GM23338 (cell line): ENCODE measurements around the gene NEU1. TPM values are rescaled to one million over a fixed set of nuclear protein-coding genes. Genes with fewer than 3 reads are reported as not detected.
A peak's percentile ranks its signal among the peaks of the same experiment; 100 is the strongest.

ENCODE experiments used
- ATAC-seq: fragments of 200-7000 bp; cut with Tn5 transposase; 3 replicates; pipeline ENCODE4 v1.9.1; 2020
- DNase-seq: peaks from one replicate; pipeline ENCODE4 v3.0.0-alpha.2; 2015; ENCODE audit warnings: low spot score
- H2AFZ ChIP-seq: fragments of 200-600 bp; sonication (generic); 2 replicates; pipeline ENCODE4 v1.8.0; 2016; ENCODE audit warnings: antibody characterized with exemption, mild to moderate bottlenecking, moderate library complexity
- H3F3A ChIP-seq: fragments of 200-600 bp; sonication (generic); replicated peaks from 2 replicates; pipeline ENCODE4 v1.8.0; 2017; ENCODE audit warnings: antibody characterized with exemption, mixed run types, low read depth
- H3K27ac ChIP-seq: fragments of 200-600 bp; sonication (generic); 2 replicates; pipeline ENCODE4 v1.6.1; 2016; ENCODE audit warnings: low read depth
- H3K27me3 ChIP-seq: fragments of 200-600 bp; sonication (generic); 2 replicates; pipeline ENCODE4 v1.8.0; 2016; ENCODE audit warnings: mild to moderate bottlenecking, mixed run types, moderate library complexity; ENCODE audit not compliant: insufficient read depth
- H3K36me3 ChIP-seq: fragments of 200-600 bp; sonication (generic); 2 replicates; pipeline ENCODE4 v1.8.0; 2016; ENCODE audit warnings: mild to moderate bottlenecking; ENCODE audit not compliant: insufficient read depth
- H3K4me1 ChIP-seq: fragments of 200-600 bp; sonication (generic); 2 replicates; pipeline ENCODE4 v1.8.0; 2016; ENCODE audit warnings: mild to moderate bottlenecking, moderate library complexity; ENCODE audit not compliant: insufficient read depth
- H3K4me2 ChIP-seq: fragments of 200-600 bp; sonication (generic); 2 replicates; pipeline ENCODE4 v1.7.1; 2017; ENCODE audit warnings: mixed run types
- H3K4me3 ChIP-seq: fragments of 200-600 bp; sonication (generic); 2 replicates; pipeline ENCODE4 v1.6.1; 2016; ENCODE audit warnings: mixed run types
- H3K79me2 ChIP-seq: fragments of 200-600 bp; sonication (generic); replicated peaks from 2 replicates; pipeline ENCODE4 v1.8.0; 2017; ENCODE audit warnings: mild to moderate bottlenecking; ENCODE audit not compliant: insufficient read depth
- H3K9me2 ChIP-seq: fragments of 200-600 bp; sonication (generic); 2 replicates; pipeline ENCODE4 v1.8.0; 2017; ENCODE audit not compliant: insufficient read depth
- H4K20me1 ChIP-seq: fragments of 200-600 bp; sonication (generic); replicated peaks from 2 replicates; pipeline ENCODE4 v1.8.0; 2017; ENCODE audit warnings: mild to moderate bottlenecking; ENCODE audit not compliant: insufficient read depth
- H3K27ac Mint-ChIP-seq: 2 replicates; pipeline ENCODE4 v1.8.0; 2020; ENCODE audit warnings: inconsistent platforms, mild to moderate bottlenecking, moderate library complexity, mixed read lengths
- H3K27me3 Mint-ChIP-seq: 3 replicates; pipeline ENCODE4 v1.8.0; 2022; ENCODE audit warnings: low read depth, mild to moderate bottlenecking, moderate library complexity, mixed read lengths, inconsistent platforms; ENCODE audit not compliant: insufficient read depth, poor library complexity
- H3K36me3 Mint-ChIP-seq: 3 replicates; pipeline ENCODE4 v1.8.0; 2021; ENCODE audit warnings: low read depth, mild to moderate bottlenecking, inconsistent platforms, moderate library complexity, mixed read lengths
- H3K4me1 Mint-ChIP-seq: 3 replicates; pipeline ENCODE4 v1.8.0; 2020; ENCODE audit warnings: mild to moderate bottlenecking, inconsistent platforms, mixed read lengths
- H3K4me3 Mint-ChIP-seq: 3 replicates; pipeline ENCODE4 v1.8.0; 2021; ENCODE audit warnings: moderate library complexity, mild to moderate bottlenecking, inconsistent platforms, mixed read lengths
- H3K9me3 Mint-ChIP-seq: 3 replicates; pipeline ENCODE4 v1.8.0; 2020; ENCODE audit warnings: moderate library complexity, mild to moderate bottlenecking, inconsistent platforms, mixed read lengths
- CREB1 ChIP-seq: fragments of 250-450 bp; sonication (Bioruptor Pico); IDR thresholded peaks from 2 replicates; pipeline ENCODE4 v1.5.0; 2020; ENCODE audit warnings: low read depth, mild to moderate bottlenecking, moderate library complexity
- EZH2 ChIP-seq: fragments of 200-600 bp; sonication (generic); IDR thresholded peaks from one replicate; pipeline ENCODE4 v1.8.0; 2017; ENCODE audit warnings: antibody characterized with exemption, mild to moderate bottlenecking, low read depth; ENCODE audit not compliant: unreplicated experiment
- EZH2phosphoT487 ChIP-seq: fragments of 200-600 bp; sonication (generic); IDR thresholded peaks from one replicate; pipeline ENCODE4 v1.8.1; 2018; ENCODE audit warnings: antibody characterized with exemption; ENCODE audit not compliant: unreplicated experiment
- JUNB ChIP-seq: IDR thresholded peaks from one replicate; pipeline ENCODE4 v1.6.1; 2016; ENCODE audit warnings: antibody characterized with exemption; ENCODE audit not compliant: unreplicated experiment
- NANOG ChIP-seq: IDR thresholded peaks from 2 replicates; pipeline ENCODE4 v1.6.1; 2016; ENCODE audit warnings: antibody characterized with exemption, borderline replicate concordance
- POLR2AphosphoS5 ChIP-seq: IDR thresholded peaks from 2 replicates; pipeline ENCODE4 v1.6.1; 2016; ENCODE audit warnings: antibody characterized with exemption, low read depth
- STAT1 ChIP-seq: IDR thresholded peaks from one replicate; pipeline ENCODE4 v1.6.1; 2016; ENCODE audit warnings: antibody characterized with exemption; ENCODE audit not compliant: unreplicated experiment
- ZNF114 ChIP-seq: fragments of 250-450 bp; sonication (Bioruptor Pico); IDR thresholded peaks from 2 replicates; pipeline ENCODE4 v1.5.0; 2020; ENCODE audit warnings: mild to moderate bottlenecking, moderate library complexity
- ZNF331 ChIP-seq: fragments of 250-450 bp; sonication (Bioruptor Pico); IDR thresholded peaks from 2 replicates; pipeline ENCODE4 v1.5.0; 2020; ENCODE audit warnings: low read depth, mild to moderate bottlenecking, moderate library complexity
- ZNF462 ChIP-seq: fragments of 250-450 bp; sonication (Bioruptor Pico); IDR thresholded peaks from 2 replicates; pipeline ENCODE4 v1.5.0; 2020; ENCODE audit warnings: mild to moderate bottlenecking, moderate library complexity
- polyA plus RNA-seq: library from polyadenylated mRNA; unstranded; fragments of >200 nt; fragmentation: Nextera tagmentation; extraction: Ambion mirVana; gene quantifications from 2 replicates; pipeline ENCODE4 v1.2.1, GENCODE V29; 2016
- total RNA-seq: library from RNA; depleted of rRNA; stranded (reverse); fragments of >200 nt; shearing (Covaris generic); gene quantifications from 2 replicates; pipeline ENCODE4 v1.2.3, GENCODE V29; 2014
- TF ChIP-seq, protein P1 (sequence below): IDR thresholded peaks from one replicate; pipeline ENCODE4 v1.6.1; 2018; ENCODE audit warnings: antibody characterized with exemption; ENCODE audit not compliant: unreplicated experiment
- TF ChIP-seq, protein P2 (sequence below): IDR thresholded peaks from 2 replicates; pipeline ENCODE4 v1.6.1; 2016; ENCODE audit warnings: antibody characterized with exemption
- TF ChIP-seq, protein P3 (sequence below), 2 experiments: fragments of 200-600 bp in 1 of 2; sonication (generic) in 1 of 2; conservative IDR thresholded peaks; 2 replicates each; pipeline versions ENCODE4 v1.5.1 to v1.6.1; 2016 to 2017; ENCODE audit warnings: antibody characterized with exemption in 2 of 2, low read depth in 2 of 2, mild to moderate bottlenecking in 2 of 2, moderate library complexity in 1 of 2

The NEU1 gene
- total and polyA plus RNA-seq, 2 experiments from 2014 or later = 31.4 to 47.4 TPM

DNA sequence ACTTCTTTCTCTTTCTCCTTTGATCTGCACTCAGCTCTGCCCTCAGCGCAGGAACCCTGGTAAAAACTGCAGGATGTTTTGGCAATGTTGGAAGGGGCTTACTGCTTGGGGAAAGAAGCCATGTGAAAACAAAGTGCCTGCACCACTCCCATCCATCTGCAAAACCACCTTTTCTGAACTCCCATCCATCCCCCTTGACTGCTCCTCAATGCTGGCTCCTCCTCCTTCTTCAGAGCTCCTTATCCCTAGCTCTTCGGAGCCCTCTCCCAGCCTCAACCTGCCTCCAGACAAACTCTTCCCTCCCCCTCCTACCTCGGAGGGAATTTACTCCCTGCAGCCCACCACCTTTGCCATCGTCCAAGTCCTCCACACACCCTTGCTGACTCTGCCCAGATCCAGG, 43.5 kb upstream of the NEU1 start:
- peak overlapping the region; percentile 49 for H3K4me3 Mint-ChIP-seq
- TF ChIP-seq JUNB (no peak), EZH2phosphoT487 (no peak), CREB1 (CRISPR knock-in tag) (no peak), ZNF462 (CRISPR knock-in tag) (no peak), POLR2AphosphoS5 (no peak), EZH2 (no peak), ZNF114 (CRISPR knock-in tag) (no peak), ZNF331 (no peak), NANOG (no peak), STAT1 (no peak)
- TF ChIP-seq, protein P1, sequence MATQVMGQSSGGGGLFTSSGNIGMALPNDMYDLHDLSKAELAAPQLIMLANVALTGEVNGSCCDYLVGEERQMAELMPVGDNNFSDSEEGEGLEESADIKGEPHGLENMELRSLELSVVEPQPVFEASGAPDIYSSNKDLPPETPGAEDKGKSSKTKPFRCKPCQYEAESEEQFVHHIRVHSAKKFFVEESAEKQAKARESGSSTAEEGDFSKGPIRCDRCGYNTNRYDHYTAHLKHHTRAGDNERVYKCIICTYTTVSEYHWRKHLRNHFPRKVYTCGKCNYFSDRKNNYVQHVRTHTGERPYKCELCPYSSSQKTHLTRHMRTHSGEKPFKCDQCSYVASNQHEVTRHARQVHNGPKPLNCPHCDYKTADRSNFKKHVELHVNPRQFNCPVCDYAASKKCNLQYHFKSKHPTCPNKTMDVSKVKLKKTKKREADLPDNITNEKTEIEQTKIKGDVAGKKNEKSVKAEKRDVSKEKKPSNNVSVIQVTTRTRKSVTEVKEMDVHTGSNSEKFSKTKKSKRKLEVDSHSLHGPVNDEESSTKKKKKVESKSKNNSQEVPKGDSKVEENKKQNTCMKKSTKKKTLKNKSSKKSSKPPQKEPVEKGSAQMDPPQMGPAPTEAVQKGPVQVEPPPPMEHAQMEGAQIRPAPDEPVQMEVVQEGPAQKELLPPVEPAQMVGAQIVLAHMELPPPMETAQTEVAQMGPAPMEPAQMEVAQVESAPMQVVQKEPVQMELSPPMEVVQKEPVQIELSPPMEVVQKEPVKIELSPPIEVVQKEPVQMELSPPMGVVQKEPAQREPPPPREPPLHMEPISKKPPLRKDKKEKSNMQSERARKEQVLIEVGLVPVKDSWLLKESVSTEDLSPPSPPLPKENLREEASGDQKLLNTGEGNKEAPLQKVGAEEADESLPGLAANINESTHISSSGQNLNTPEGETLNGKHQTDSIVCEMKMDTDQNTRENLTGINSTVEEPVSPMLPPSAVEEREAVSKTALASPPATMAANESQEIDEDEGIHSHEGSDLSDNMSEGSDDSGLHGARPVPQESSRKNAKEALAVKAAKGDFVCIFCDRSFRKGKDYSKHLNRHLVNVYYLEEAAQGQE = no peak
- TF ChIP-seq, protein P2, sequence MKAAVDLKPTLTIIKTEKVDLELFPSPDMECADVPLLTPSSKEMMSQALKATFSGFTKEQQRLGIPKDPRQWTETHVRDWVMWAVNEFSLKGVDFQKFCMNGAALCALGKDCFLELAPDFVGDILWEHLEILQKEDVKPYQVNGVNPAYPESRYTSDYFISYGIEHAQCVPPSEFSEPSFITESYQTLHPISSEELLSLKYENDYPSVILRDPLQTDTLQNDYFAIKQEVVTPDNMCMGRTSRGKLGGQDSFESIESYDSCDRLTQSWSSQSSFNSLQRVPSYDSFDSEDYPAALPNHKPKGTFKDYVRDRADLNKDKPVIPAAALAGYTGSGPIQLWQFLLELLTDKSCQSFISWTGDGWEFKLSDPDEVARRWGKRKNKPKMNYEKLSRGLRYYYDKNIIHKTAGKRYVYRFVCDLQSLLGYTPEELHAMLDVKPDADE = no peak
- TF ChIP-seq, protein P3, sequence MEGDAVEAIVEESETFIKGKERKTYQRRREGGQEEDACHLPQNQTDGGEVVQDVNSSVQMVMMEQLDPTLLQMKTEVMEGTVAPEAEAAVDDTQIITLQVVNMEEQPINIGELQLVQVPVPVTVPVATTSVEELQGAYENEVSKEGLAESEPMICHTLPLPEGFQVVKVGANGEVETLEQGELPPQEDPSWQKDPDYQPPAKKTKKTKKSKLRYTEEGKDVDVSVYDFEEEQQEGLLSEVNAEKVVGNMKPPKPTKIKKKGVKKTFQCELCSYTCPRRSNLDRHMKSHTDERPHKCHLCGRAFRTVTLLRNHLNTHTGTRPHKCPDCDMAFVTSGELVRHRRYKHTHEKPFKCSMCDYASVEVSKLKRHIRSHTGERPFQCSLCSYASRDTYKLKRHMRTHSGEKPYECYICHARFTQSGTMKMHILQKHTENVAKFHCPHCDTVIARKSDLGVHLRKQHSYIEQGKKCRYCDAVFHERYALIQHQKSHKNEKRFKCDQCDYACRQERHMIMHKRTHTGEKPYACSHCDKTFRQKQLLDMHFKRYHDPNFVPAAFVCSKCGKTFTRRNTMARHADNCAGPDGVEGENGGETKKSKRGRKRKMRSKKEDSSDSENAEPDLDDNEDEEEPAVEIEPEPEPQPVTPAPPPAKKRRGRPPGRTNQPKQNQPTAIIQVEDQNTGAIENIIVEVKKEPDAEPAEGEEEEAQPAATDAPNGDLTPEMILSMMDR (conservative IDR thresholded peaks at IDR 0.05; ENCODE audit: low read depth in 2 of 2) = no peak
- peak; percentile 57 for ATAC-seq
- H3K36me3 ChIP-seq = no peaks in the 10 kb centered on the region
- H3K4me1 Mint-ChIP-seq = peaks cover 16% of the 10 kb centered on the region
- DNase-seq = peak; percentile 70
- peak overlapping the region; percentile 70 for H3K4me2 ChIP-seq
- H4K20me1 ChIP-seq = no peaks in the 10 kb centered on the region
- H3F3A ChIP-seq = peaks cover 7% of the 10 kb centered on the region; the same call in 1 of the 2 replicates
- no peaks in the 10 kb centered on the region for H3K79me2 ChIP-seq
- H2AFZ ChIP-seq = peak overlapping the region; percentile 78
- H3K27me3 Mint-ChIP-seq = peaks cover 13% of the 10 kb centered on the region
- no peaks in the 10 kb centered on the region; the same call in 2 of the 3 replicates for H3K36me3 Mint-ChIP-seq
- H3K4me1 ChIP-seq = peaks cover 17% of the 10 kb centered on the region
- 0 out of 2 replicates have a peak overlapping the region, but pooled peaks have one; percentile 1 for H3K4me3 ChIP-seq
- H3K27ac Mint-ChIP-seq = peak overlapping the region; percentile 38
- H3K9me2 ChIP-seq = no peaks in the 10 kb centered on the region
- no peaks in the 10 kb centered on the region for H3K27me3 ChIP-seq
- no peaks in the 10 kb centered on the region for H3K9me3 Mint-ChIP-seq
- H3K27ac ChIP-seq = no peak overlapping the region
